Ovary (tissue), 3 donors: ENCODE data around the gene BIRC7.

ENCODE experiments used
- CTCF ChIP-seq, 3 donors: fragments of 450-650 bp in 2 of 3; fragments of 200-600 bp in 1 of 3; IDR thresholded peaks; one replicate each; pipeline versions ENCODE4 v1.5.1 to v1.8.0; 2016 to 2022; ENCODE audit warnings: antibody characterized with exemption in 3 of 3, mild to moderate bottlenecking in 1 of 3
- EP300 ChIP-seq: sonication (generic); formaldehyde crosslinking; IDR thresholded peaks from one replicate; pipeline ENCODE4 v1.6.1; 2017; ENCODE audit warnings: antibody characterized with exemption
- POLR2A ChIP-seq: fragments of 450-650 bp; IDR thresholded peaks from one replicate; pipeline ENCODE4 v1.6.1; 2017; ENCODE audit warnings: antibody characterized with exemption, mild to moderate bottlenecking, moderate library complexity
- donor health status: DM: no; HTN: no; CAD: no.

- TF ChIP-seq CTCF (IDR thresholded peaks at IDR 0.05) (no peak), POLR2A (no peak), EP300 (no peak)
Measured at GRCh38 chr20:63194007-63194796, 41.5 kb upstream of the BIRC7 start.
